ENCODE data around the gene TRAPPC10. TPM values are rescaled to one million over a fixed set of nuclear protein-coding genes. Genes with fewer than 3 reads are reported as not detected.
A peak's percentile ranks its signal among the peaks of the same experiment; 100 is the strongest.

TRAPPC10 gene
- total RNA-seq, 1 experiment from 2014 or later = 39.3 TPM

DNA sequence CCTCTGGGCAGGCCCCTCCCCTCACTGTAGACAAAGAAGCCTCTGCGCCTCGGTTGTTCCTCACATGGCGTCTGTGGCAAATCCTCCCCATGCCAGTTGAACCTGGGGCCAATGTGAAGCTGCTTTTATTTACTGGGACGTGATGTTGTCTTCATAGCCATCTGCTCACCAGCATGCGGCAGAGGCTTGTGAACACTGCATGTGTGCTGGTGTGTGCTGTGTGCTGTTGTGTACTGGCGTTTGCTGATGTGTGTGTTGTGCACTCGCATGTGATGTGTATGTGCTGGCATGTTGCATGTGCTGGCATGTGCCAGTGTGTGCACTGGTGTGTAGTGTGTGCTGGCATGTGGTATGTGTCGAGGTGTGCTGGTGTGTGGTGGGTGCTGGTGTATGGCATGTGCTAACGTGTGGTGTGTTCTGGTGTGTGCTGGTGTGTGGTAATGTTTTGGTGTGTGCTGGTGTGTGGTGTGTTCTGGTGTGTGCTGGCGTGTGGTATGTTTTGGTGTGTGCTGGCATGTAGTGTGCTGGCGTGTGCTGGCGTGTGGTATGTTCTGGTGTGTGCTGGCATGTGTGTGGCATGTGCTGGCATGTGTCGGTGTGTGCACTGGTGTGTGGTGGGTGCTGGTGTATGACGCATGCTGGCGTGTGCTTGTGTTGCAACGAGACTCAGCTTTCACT lies 37.2 kb upstream of the TRAPPC10 start:
- H3K27ac Mint-ChIP-seq (ENCODE audit: low read depth, unreplicated experiment) = no peak overlapping the region
- intact Hi-C loops (cut with micrococcal nuclease) = loop anchor here (1.0 kb wide), 1 partner anchor 164 kb away; no protein-coding TSS in a partner anchor

DNA sequence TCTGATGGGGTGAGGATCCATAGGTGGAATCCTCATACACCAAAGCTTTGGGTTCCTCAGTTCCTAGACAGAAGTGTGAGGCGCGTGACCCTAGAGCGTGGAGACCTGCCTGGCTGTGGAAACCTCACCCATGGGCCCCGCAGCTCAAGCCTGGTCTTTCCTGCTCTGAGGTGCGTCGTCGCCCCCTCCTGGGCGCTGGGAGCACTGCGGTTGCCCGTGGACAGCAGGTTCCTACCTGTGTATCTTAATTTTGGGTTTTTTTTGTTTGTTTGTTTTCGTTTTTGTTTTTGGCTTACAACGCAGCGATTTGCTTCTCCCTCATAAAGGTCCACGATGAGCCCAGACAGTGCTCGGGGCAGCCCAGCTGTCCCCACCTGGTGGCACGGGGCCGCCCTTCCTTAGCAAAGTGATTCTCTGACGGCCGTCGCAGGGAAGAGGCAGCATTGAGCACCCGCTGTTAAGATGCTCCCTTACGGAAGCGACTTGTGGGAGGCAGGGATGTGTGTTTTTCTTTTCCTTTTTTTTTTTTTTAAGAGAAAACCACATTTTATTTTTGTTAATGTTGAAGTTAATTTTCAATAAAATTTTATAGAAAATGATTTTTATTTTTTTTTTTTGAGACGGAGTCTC lies 36.5 kb upstream of the TRAPPC10 start:
- Mint-ChIP-seq H3K27me3 (ENCODE audit: insufficient read depth, unreplicated experiment) (no peaks in the 10 kb centered on the region), H3K4me1 (ENCODE audit: insufficient read depth, unreplicated experiment) (no peaks in the 10 kb centered on the region), H3K27ac (ENCODE audit: low read depth, unreplicated experiment) (no peak overlapping the region), H3K9me3 (ENCODE audit: unreplicated experiment) (no peaks in the 10 kb centered on the region), H3K36me3 (ENCODE audit: insufficient read depth, unreplicated experiment) (peaks cover 51% of the 10 kb centered on the region), H3K4me3 (ENCODE audit: unreplicated experiment) (no peak overlapping the region)
- no TSS peak for BruUV-seq (replicated peaks)
- TF ChIP-seq, protein P1, sequence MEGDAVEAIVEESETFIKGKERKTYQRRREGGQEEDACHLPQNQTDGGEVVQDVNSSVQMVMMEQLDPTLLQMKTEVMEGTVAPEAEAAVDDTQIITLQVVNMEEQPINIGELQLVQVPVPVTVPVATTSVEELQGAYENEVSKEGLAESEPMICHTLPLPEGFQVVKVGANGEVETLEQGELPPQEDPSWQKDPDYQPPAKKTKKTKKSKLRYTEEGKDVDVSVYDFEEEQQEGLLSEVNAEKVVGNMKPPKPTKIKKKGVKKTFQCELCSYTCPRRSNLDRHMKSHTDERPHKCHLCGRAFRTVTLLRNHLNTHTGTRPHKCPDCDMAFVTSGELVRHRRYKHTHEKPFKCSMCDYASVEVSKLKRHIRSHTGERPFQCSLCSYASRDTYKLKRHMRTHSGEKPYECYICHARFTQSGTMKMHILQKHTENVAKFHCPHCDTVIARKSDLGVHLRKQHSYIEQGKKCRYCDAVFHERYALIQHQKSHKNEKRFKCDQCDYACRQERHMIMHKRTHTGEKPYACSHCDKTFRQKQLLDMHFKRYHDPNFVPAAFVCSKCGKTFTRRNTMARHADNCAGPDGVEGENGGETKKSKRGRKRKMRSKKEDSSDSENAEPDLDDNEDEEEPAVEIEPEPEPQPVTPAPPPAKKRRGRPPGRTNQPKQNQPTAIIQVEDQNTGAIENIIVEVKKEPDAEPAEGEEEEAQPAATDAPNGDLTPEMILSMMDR (IDR thresholded peaks at IDR 0.05; ENCODE audit: unreplicated experiment) = peak; percentile 92
- CTCF ChIA-PET = interaction anchor here (0.6 to 3.2 kb wide), 20 partner anchors 12 to 769 kb away, joined by 3 to 22 read pairs (median 4); partner anchors contain the start of gene RRP1
- peak; percentile 63 for DNase-seq (ENCODE audit: unreplicated experiment)
- intact Hi-C loops (cut with micrococcal nuclease) = loop anchor here (1.0 kb wide), 1 partner anchor 164 kb away; no protein-coding TSS in a partner anchor
- POLR2A ChIA-PET = interaction anchor here (0.7 to 2.5 kb wide), 3 partner anchors 13 to 186 kb away, joined by 3 to 22 read pairs (median 3); partner anchors contain the start of gene RRP1

More for the DNA sequence above, 37.2 kb upstream of the TRAPPC10 start:
- Mint-ChIP-seq H3K27me3 (ENCODE audit: insufficient read depth, unreplicated experiment) (no peaks in the 10 kb centered on the region), H3K4me1 (ENCODE audit: insufficient read depth, unreplicated experiment) (no peaks in the 10 kb centered on the region), H3K4me3 (ENCODE audit: unreplicated experiment) (no peak overlapping the region), H3K9me3 (ENCODE audit: unreplicated experiment) (no peaks in the 10 kb centered on the region), H3K36me3 (ENCODE audit: insufficient read depth, unreplicated experiment) (peaks cover 57% of the 10 kb centered on the region)
- no TSS peak for BruUV-seq (replicated peaks)
- CTCF ChIA-PET = interaction anchor here (0.6 to 3.2 kb wide), 17 partner anchors 11 to 768 kb away, joined by 3 to 22 read pairs (median 4); partner anchors contain the start of gene RRP1
- POLR2A ChIA-PET = interaction anchor here (2.5 kb wide), 1 partner anchor 163 kb away, joined by 22 read pairs; no protein-coding TSS in a partner anchor
- no peak for DNase-seq (ENCODE audit: unreplicated experiment)
- TF ChIP-seq, protein P1 (IDR thresholded peaks at IDR 0.05; ENCODE audit: unreplicated experiment) = no peak

DNA sequence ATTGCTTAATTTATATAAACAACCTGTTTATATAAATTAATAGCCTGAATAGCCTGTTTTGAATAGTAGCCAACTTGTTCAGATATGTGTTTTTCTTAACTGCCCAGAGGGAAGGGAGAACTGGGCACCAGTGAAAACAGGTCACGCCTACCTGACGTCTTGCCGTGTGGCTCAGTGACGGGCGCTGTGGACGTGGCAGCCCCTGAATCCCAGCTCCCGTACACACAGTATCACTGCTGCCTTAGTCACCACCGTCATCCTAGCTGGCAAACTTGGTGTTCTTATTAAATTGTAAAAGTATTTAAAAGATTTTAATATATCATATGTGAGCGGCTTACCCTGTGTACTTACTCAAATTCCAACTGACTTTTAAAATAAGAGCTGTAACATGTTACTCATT lies 35.4 kb upstream of the TRAPPC10 start:
- BruUV-seq (replicated peaks) = no TSS peak
- H3K36me3 Mint-ChIP-seq (ENCODE audit: insufficient read depth, unreplicated experiment) = peaks cover 46% of the 10 kb centered on the region
- H3K27me3 Mint-ChIP-seq (ENCODE audit: insufficient read depth, unreplicated experiment) = no peaks in the 10 kb centered on the region
- no peaks in the 10 kb centered on the region for H3K9me3 Mint-ChIP-seq (ENCODE audit: unreplicated experiment)
- no peak overlapping the region for H3K27ac Mint-ChIP-seq (ENCODE audit: low read depth, unreplicated experiment)
- intact Hi-C loops (cut with micrococcal nuclease) = no loop called here
- no peak overlapping the region for H3K4me3 Mint-ChIP-seq (ENCODE audit: unreplicated experiment)
- ChIA-PET CTCF (interaction anchor here (0.8 to 3.2 kb wide), 8 partner anchors 16 to 323 kb away, joined by 3 to 22 read pairs (median 4); no protein-coding TSS in a partner anchor), POLR2A (interaction anchor here (0.9 to 2.5 kb wide), 3 partner anchors 113 to 188 kb away, joined by 3 to 22 read pairs (median 4); partner anchors contain the start of gene RRP1)
- no peaks in the 10 kb centered on the region for H3K4me1 Mint-ChIP-seq (ENCODE audit: insufficient read depth, unreplicated experiment)
- DNase-seq (ENCODE audit: unreplicated experiment) = no peak
- TF ChIP-seq, protein P1 (IDR thresholded peaks at IDR 0.05; ENCODE audit: unreplicated experiment) = no peak

DNA sequence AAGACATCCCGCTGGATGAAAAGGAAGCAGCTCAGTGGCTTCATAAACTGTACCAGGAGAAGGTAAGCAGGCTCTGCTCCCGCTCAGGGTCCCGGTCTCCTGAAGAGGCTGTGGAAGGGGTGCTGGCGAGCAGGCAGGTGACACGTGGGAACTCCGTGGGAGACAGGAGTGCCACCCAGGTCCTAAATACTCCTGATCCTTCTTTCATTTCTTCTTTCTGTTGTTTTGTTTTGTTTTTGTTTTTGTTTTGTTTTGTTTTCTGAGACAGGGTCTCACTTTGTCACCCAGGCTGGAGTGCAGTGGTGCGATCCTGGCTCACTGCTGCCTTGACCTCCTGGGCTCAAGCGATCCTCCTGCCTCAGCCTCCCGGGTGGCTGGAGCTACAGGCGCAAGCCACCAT lies 34.0 kb upstream of the TRAPPC10 start:
- DNase-seq (ENCODE audit: unreplicated experiment) = no peak
- ChIA-PET CTCF (interaction anchor here (0.7 to 3.2 kb wide), 3 partner anchors 94 to 170 kb away, joined by 3 to 22 read pairs (median 3); no protein-coding TSS in a partner anchor), POLR2A (interaction anchor here (0.7 kb wide), 1 partner anchor 43 kb away, joined by 3 read pairs; no protein-coding TSS in a partner anchor)
- Mint-ChIP-seq H3K27me3 (ENCODE audit: insufficient read depth, unreplicated experiment) (no peaks in the 10 kb centered on the region), H3K36me3 (ENCODE audit: insufficient read depth, unreplicated experiment) (peaks cover 44% of the 10 kb centered on the region), H3K27ac (ENCODE audit: low read depth, unreplicated experiment) (no peak overlapping the region), H3K9me3 (ENCODE audit: unreplicated experiment) (no peaks in the 10 kb centered on the region), H3K4me3 (ENCODE audit: unreplicated experiment) (no peak overlapping the region), H3K4me1 (ENCODE audit: insufficient read depth, unreplicated experiment) (no peaks in the 10 kb centered on the region)
- intact Hi-C loops (cut with micrococcal nuclease) = no loop called here
- TF ChIP-seq, protein P1 (IDR thresholded peaks at IDR 0.05; ENCODE audit: unreplicated experiment) = no peak
- BruUV-seq (replicated peaks) = no TSS peak

Data from MCF 10A (cell line).